OCI-LY7 (cell line): Measurements from ENCODE around the gene EXOC4. TPM values are rescaled to one million over a fixed set of nuclear protein-coding genes. Genes with fewer than 3 reads are reported as not detected.

Experiments used
- BruUV-seq: library from RNA; stranded (reverse); fragments of 400-500 nt; replicated peaks from 2 replicates; lab custom pipeline; 2021; lab: Mats Ljungman, UMichigan
- CTCF ChIA-PET: fragments of 300-600 bp; sonication (Branson Sonifier 250); formaldehyde crosslinking; loops from one replicate; lab custom pipeline; 2022; ENCODE audit warnings: antibody characterized with exemption; ENCODE audit not compliant: unreplicated experiment; lab: Charles Lee
- POLR2A ChIA-PET: fragments of 300-600 bp; sonication (Branson Sonifier 250); formaldehyde crosslinking; loops from one replicate; lab custom pipeline; 2022; ENCODE audit warnings: antibody characterized with exemption; lab: Charles Lee
- DNase-seq: peaks from one replicate; pipeline ENCODE4 v3.0.0-alpha.2; 2015; ENCODE audit warnings: low spot score
- H2AFZ ChIP-seq: fragments of 200-600 bp; sonication (generic), shearing (Covaris generic); 2 replicates; pipeline ENCODE4 v1.6.1; 2014; ENCODE audit warnings: mild to moderate bottlenecking, antibody characterized with exemption, low read length, moderate library complexity
- H3K27ac ChIP-seq: fragments of 200-600 bp; sonication (generic); 2 replicates; pipeline ENCODE4 v1.5.1; 2014; ENCODE audit warnings: mixed run types, low read depth, mild to moderate bottlenecking, moderate library complexity, low read length, inconsistent platforms; ENCODE audit not compliant: poor library complexity, severe bottlenecking
- H3K36me3 ChIP-seq: fragments of 200-600 bp; sonication (generic); 2 replicates; pipeline ENCODE4 v1.6.1; 2014; ENCODE audit warnings: mild to moderate bottlenecking, antibody characterized with exemption, low read length, moderate library complexity, mixed read lengths; ENCODE audit not compliant: insufficient read depth
- H3K4me1 ChIP-seq: fragments of 200-600 bp; sonication (generic); 2 replicates; pipeline ENCODE4 v1.5.1; 2014; ENCODE audit warnings: mild to moderate bottlenecking, low read length; ENCODE audit not compliant: insufficient read depth, poor library complexity, severe bottlenecking
- H3K4me2 ChIP-seq: fragments of 200-600 bp; sonication (generic); 2 replicates; pipeline ENCODE4 v1.6.1; 2014; ENCODE audit warnings: mild to moderate bottlenecking, low read length
- H3K4me3 ChIP-seq: fragments of 200-600 bp; sonication (generic); 2 replicates; pipeline ENCODE4 v1.5.1; 2014; ENCODE audit warnings: mild to moderate bottlenecking, low read depth, low read length; ENCODE audit not compliant: poor library complexity, severe bottlenecking
- H3K79me2 ChIP-seq: fragments of 200-600 bp; sonication (generic); 2 replicates; pipeline ENCODE4 v1.6.1; 2016; ENCODE audit warnings: low read depth, mild to moderate bottlenecking, low read length, moderate library complexity, mixed read lengths; ENCODE audit not compliant: insufficient read depth
- H3K9me2 ChIP-seq: fragments of 200-600 bp; sonication (generic); 2 replicates; pipeline ENCODE4 v1.6.1; 2016; ENCODE audit warnings: mild to moderate bottlenecking, low read length, mixed read lengths; ENCODE audit not compliant: insufficient read depth
- H3K9me3 ChIP-seq: fragments of 200-600 bp; sonication (generic); 2 replicates; pipeline ENCODE4 v1.6.1; 2014; ENCODE audit warnings: mild to moderate bottlenecking, mixed run types, low read length, mixed read lengths
- H4K20me1 ChIP-seq: fragments of 200-600 bp; sonication (generic); 2 replicates; pipeline ENCODE4 v1.6.1; 2014; ENCODE audit warnings: mild to moderate bottlenecking, antibody characterized with exemption, low read length, moderate library complexity, mixed read lengths; ENCODE audit not compliant: insufficient read depth
- CTCF ChIP-seq: fragments of 200-600 bp; sonication (generic); conservative IDR thresholded peaks from 2 replicates; pipeline ENCODE4 v1.5.1; 2014; ENCODE audit warnings: mild to moderate bottlenecking, antibody characterized with exemption, low read length, moderate library complexity, mixed read lengths
- EZH2phosphoT487 ChIP-seq: fragments of 200-600 bp; sonication (generic); IDR thresholded peaks from 2 replicates; pipeline ENCODE4 v1.6.1; 2018; ENCODE audit warnings: low read depth, borderline replicate concordance, mild to moderate bottlenecking, mixed run types, antibody characterized with exemption, low read length, moderate library complexity, mixed read lengths
- intact Hi-C: fragments of 100-400 bp; cut with micrococcal nuclease; formaldehyde crosslinking; loops from one replicate; pipeline ENCODE4 v1.10.0; 2022; ENCODE audit not compliant: unreplicated experiment
- total RNA-seq, 2 experiments: library from RNA; depleted of rRNA in 1 of 2; stranded (reverse); fragments of >200 nt in 1 of 2; shearing (Covaris generic) in 1 of 2; gene quantifications; 2 replicates each; pipeline ENCODE4 v1.2.3, GENCODE V29; 2014 to 2022

Gene EXOC4
- total RNA-seq, 2 experiments from 2014 or later: 75.1 to 93.2 TPM

- no TSS peak for BruUV-seq
- H3K4me3 ChIP-seq: no peak overlapping the region
- POLR2A ChIA-PET: interaction anchor here (0.6 kb wide), 1 partner anchor 14 kb away, joined by 3 read pairs; no protein-coding TSS in a partner anchor
- no peaks in the 10 kb centered on the region for H3K9me3 ChIP-seq
- H3K4me1 ChIP-seq: no peaks in the 10 kb centered on the region
- H3K9me2 ChIP-seq: no peaks in the 10 kb centered on the region
- H4K20me1 ChIP-seq: no peaks in the 10 kb centered on the region
- no peaks in the 10 kb centered on the region for H3K36me3 ChIP-seq
- H3K27ac ChIP-seq: no peak overlapping the region
- H2AFZ ChIP-seq: no peak overlapping the region
- DNase-seq: no peak
- TF ChIP-seq EZH2phosphoT487: no peak
- no peak for TF ChIP-seq CTCF
- CTCF ChIA-PET: no interaction called here
- intact Hi-C loops: no loop called here
- no peaks in the 10 kb centered on the region for H3K79me2 ChIP-seq
- no peak overlapping the region for H3K4me2 ChIP-seq
These were observed 356.9 kb downstream of the EXOC4 start for GRCh38 chr7:133609806-133610205.

GRCh38 chr7:133611955-133612354, 359.1 kb downstream of the EXOC4 start:
- no peak for DNase-seq
- H3K4me2 ChIP-seq: no peak overlapping the region
- no peaks in the 10 kb centered on the region for H3K9me3 ChIP-seq
- CTCF ChIA-PET: no interaction called here
- intact Hi-C loops: no loop called here
- no peaks in the 10 kb centered on the region for H3K79me2 ChIP-seq
- POLR2A ChIA-PET: no interaction called here
- no TSS peak for BruUV-seq
- no peaks in the 10 kb centered on the region for H4K20me1 ChIP-seq
- no peaks in the 10 kb centered on the region for H3K36me3 ChIP-seq
- H3K9me2 ChIP-seq: no peaks in the 10 kb centered on the region
- H3K4me3 ChIP-seq: no peak overlapping the region
- H2AFZ ChIP-seq: no peak overlapping the region
- H3K4me1 ChIP-seq: no peaks in the 10 kb centered on the region
- TF ChIP-seq CTCF: no peak
- TF ChIP-seq EZH2phosphoT487: no peak
- H3K27ac ChIP-seq: no peak overlapping the region

- Histone ChIP-seq H3K36me3 (no peaks in the 10 kb centered on the region), H3K4me3 (no peak overlapping the region), H3K4me1 (no peaks in the 10 kb centered on the region), H4K20me1 (no peaks in the 10 kb centered on the region), H3K4me2 (no peak overlapping the region), H3K79me2 (no peaks in the 10 kb centered on the region), H2AFZ (no peak overlapping the region), H3K27ac (no peak overlapping the region), H3K9me3 (no peaks in the 10 kb centered on the region), H3K9me2 (no peaks in the 10 kb centered on the region)
- BruUV-seq: no TSS peak
- no peak for DNase-seq
- intact Hi-C loops: no loop called here
- POLR2A ChIA-PET: interaction anchor here (0.6 kb wide), 1 partner anchor 709 kb away, joined by 3 read pairs; no protein-coding TSS in a partner anchor
- TF ChIP-seq EZH2phosphoT487 (no peak), CTCF (no peak)
- CTCF ChIA-PET: no interaction called here
These were observed 360.4 kb downstream of the EXOC4 start for GRCh38 chr7:133613250-133613790.
